Activated CD8-positive, alpha-beta memory T cell treated with anti-CD3 and anti-CD28 coated beads for 48 hours (primary cell): Measurements from ENCODE around the gene SEMA5B.

Source experiments
- DNase-seq, 3 experiments: peaks; one replicate each; pipeline ENCODE4 v3.0.0-alpha.2; 2020; ENCODE audit warnings: low read depth in 2 of 3, low spot score in 2 of 3

The SEMA5B gene

DNA sequence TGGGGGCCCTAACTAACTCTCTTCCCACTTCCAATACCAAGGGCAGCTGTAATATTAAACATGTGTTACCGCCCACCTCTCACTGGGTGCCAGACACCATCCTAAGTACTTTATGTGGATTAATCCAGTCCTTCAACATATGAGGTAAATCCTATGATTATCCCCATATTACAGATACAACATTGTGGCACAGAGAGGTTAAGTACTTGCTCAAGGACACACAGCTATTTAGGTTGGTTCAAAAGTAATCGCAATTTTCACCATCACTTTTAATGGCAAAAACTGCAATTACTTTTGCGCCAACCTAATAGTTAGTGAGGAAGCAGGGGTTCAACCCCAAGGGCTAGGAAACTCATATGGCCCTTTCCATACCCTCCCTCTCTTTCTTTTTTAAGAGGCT is 100.8 kb downstream of the SEMA5B start:
- DNase-seq, result no peak

DNA sequence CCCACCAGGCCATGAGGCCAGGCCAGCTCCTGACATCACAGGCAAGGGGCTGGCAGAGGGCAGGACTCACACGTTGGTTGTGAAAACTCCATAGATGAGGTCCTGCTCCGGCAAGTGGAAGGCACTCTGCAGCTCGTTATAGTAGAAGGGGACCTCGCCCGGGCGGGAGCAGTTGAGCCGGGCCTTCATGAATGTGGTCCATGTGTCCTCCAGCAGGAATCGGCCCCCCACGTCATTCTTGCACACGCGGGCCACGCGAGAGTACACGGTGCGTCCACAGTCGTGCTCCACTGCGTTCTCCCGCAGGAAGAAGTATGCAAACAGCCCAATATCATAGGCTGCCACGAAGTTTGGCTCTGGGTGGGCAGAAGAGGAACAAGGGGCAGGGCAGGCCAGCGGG is 101.2 kb downstream of the SEMA5B start:
- DNase-seq, result no peak

DNA sequence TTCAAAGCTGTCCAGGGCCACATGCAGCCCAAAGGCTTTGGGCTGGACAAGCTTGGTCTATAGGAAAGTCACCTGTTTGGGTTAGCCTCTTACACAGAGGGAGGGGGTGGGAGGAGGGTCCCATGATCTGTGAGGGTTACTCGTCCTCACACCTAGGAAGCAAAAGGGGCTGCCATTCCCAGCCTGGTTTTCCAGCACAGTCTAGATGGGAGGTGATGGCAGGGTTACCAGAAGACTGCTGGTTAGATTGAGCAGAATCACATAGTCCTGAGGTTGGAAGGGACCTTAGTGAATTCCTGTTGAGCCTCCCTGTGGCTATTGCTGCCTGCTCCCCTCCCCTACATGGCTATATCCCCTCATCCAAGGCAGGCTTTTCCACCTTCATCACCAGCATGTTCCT is 101.8 kb downstream of the SEMA5B start:
- DNase-seq, result no peak

DNA sequence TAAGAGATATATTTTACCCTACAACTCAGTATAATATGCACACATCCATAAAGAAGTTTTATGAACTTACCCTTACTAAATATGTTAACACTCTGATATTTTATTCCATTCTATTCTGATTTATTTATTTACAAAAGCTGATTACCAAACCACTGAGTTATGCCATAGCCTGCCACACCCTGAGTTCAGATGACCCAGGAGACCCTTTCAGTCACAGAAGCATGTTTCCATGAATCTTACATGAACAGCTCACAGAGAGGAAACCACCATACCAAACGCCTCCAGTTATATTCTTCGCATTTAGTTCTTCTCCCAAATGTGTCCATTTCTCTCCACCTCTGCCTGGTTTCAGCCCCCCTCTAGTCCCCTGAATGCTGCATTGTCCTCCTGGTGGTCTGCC is 103.5 kb downstream of the SEMA5B start:
- no peak for DNase-seq

DNA sequence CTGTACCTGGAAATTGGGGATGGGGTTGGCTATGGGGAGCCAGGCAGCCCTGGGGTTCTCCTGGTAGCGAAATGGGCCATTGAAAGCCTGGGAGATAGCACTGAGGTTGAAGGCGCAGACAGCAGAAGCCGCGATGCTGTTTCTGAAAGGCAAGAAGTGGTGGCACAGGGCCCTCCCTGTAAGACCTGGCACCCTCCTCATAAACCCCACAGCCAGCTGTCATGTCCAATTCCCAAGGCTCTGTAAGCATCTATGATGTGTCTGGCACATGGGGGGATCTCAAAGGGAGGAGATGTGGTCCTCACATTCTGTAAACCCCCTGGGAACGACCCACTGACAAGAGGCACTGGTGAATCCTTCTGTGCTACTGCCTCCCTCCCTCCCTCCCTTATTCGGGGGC is 104.0 kb downstream of the SEMA5B start:
- DNase-seq, result no peak

DNA sequence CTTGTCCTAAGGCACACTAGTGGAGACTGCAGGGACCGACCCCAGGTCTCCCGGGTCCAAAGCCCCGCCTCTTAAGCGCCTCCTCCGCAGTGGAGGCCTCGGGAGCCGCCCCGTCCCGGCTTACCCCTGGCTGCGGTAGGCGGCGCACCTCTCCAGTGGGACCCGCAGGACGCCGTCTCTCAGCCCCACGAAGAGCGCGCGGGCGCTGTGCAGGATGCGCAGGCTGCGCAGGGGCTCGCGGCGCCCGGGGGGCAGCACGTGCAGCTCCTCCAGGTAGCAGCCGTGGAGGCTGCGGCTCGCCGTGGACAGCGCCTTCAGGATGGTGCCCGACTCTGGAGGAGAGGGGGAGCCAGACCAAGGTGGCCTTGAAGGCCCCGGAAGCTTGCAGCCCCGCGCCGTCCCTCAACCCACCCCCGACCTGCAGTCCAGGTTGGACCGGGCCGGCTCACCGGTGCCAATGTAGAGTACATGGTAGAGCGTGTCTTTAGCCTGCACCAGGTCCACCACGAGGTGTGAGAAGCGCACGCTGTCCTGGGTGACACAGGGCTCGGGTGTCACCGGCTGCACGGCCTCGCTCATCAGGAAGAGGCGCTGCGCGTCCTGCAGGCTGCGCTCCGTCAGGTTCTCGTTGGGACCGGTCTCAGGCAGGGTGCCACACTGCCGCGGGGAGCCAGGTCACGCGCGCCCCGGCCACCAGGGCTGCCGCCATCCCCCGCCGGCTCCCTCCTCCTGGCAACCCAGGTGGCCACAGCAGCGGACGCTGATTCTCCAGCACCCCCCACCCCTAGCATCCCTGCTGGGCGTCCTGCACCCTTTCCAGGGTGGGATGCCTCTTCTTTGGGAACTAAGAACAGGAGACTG is 105.5 kb downstream of the SEMA5B start:
- peak in 1 of 3 experiments; percentile 20 for DNase-seq

DNA sequence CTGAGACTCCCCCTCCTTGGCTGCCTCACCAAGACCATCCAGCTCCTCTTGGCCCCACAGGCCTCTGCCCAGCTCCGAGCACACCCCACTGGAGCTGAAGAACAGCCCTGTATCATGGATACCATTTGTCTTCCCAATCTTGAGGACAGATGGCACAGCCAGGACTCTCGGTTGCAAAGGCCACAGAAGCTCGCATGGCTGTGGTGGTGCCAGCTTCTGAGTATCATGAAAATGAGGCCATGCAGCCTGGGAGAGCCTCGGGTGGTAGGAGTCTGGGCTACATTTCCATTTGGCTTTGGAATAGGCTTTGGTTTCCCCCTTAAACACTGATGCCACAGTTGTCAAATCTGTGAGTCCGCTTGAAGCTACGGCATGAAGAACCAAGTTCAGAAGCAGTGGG is 106.6 kb downstream of the SEMA5B start:
- no peak for DNase-seq

DNA sequence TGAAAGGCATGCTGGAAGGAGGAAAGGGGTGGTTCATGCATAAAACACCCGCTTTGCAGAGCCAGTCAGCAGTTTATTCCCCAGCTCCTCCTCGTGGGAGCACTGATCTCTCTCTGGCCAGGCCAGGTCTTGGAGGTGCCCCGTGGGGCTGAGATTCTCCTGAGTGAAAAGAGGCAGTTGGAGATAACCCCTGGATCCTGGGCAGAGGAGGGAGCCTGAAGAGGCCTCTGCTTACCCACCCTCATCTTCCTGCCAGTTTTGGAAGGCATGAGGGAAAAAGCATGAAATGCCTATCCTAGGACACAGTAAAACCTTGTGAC is 108.3 kb downstream of the SEMA5B start:
- no peak for DNase-seq

DNA sequence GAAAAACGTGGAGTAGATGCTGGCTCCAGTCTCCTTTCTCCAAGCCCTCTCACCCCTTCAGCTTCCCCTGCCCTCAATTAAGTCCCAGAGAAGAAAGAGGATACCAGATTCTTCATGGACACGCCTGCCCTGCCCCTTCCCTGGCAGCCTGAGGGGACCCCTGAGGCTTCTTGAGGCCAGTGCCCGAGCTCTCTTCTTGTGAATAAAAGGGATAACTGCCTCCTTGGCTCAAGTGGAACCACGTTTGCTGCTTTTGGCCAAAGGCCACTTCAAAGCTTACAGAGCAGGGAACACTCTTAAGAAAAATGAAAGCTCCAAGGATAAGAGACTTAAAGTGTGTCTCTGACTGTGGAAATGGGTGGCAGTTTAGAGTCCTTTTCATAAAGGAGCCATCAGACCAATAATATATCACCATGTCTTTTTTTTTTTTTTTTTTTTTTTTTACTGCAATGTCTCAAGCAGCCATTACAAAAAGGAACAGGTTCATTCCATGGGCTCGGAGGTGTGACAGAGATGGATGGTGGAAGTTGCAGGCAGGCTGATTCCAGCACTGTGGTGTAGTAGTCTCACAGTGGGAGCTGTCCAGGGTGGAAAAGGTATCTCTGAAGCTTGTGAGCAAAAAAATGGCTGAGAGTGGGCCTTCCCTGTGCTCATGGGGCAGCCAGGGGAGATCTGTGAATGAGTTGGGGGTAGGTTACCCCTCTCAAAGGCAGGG is 108.8 kb downstream of the SEMA5B start:
- DNase-seq, result no peak

DNA sequence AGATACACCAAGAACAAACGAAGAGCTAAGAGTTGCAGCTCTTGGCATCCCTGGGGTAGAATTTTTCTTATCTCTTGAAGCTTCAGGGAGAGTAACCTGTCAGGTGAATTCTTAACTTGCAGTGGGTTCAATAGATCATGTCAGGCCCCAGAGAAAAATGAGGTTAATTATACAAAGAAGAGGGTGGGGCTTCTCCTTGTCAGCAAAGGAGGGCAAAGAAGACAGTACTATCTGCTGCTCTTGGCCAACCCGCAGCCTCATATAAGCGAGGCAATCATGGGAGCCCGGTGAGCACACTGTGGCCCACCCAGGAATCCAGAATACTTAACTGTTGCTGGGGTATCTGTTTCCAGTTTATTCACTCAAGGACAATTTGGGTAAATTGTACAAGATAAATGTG is 110.2 kb downstream of the SEMA5B start:
- DNase-seq, result no peak

DNA sequence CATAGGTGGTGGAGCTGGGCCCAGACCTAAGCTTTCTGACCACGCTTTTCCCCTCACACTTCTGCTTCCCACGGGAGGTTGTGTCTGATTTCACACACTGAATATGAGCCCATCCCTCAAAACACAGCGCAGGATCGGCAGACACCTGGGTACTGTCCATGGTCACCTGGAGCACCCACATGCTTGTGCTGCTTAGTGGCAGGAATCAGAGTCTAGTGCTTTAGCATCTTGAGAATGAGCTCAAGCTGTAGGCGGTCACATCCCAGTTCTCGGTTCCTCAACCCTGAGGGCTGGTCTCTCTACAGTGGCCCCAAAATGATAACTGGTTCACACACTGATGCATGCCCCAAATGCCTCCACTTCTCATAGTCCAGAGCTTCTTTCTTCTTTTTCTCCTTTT is 111.0 kb downstream of the SEMA5B start:
- no peak for DNase-seq

DNA sequence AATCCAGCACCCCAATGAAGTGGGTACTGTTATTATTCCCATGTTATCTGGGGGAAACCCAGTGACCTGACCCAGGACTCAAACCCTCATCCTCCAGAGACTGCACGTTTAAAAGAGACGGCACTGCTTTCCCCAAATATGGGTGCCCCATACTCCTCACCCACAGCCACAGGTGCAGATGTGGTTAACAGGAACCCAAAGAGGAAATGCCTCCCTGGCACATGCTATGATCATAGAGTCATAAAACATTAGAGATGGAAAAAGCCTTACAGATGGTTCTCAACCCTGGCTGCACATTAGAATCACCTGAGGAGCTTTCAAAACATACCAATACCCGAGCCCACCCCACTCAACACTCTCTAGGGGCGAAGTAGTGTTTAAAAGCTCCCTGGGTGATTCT is 111.5 kb downstream of the SEMA5B start:
- DNase-seq, result no peak

DNA sequence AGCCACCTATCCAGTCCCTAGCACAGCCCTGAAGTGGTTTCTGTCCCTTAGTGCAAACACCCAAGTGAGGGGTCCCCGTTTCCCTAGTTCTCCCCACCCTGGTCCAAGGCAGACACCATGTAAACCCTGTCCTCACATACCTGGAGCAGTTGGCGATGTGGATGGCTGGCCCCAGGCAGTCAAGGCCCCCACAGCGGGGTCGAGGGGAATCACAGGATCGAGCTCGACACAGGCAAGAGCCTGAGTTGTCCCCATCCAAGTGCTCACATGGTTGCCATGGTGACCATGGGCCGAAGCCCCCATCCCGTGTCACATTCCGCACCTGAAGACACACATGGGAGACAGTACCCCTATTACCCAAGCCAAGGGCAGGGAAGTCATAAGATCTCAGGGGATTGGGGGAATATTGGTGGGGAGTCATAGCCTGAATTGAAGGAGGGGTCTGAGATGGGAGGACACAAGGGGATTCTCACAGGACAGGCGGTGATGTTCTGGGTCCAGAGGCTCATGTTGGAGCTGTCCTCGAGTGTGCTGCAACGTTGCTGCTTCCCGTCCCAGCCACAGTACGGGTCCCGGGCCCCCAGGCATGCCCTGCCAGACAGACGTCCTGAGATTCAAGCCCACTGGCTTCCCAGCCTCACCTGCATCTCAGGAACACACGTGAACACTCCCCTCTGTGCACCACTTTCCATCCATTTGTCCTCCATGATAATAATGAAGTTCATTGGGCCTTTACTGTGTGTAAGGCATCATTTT is 112.1 kb downstream of the SEMA5B start:
- DNase-seq, result no peak

DNA sequence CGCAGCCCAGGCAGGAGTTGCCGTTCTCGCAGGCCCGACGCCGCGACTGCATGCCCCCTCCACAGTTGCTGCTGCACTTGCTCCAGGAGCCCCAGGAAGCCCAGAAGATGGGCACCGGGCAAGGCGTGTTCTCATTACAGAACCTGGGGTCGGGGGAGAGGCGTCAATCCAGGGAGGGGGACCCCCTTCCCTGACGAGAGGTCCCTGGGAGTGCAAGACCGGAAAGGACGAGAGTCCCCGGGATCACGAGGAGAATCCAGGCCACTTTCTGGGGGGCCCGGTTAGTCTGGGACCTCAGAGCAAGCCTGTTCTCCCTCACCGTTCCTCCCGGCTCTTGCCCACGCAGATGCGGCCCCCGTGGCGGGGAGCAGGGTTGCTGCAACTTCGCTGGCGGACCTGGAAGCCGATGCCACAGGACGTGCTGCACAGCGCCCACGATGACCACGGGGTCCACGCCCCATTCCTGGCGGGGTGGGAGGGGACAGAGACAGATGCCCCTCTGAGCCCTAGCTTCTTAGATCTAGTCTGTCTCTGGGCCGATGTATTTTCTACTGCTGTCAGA is 113.9 kb downstream of the SEMA5B start:
- no peak for DNase-seq

DNA sequence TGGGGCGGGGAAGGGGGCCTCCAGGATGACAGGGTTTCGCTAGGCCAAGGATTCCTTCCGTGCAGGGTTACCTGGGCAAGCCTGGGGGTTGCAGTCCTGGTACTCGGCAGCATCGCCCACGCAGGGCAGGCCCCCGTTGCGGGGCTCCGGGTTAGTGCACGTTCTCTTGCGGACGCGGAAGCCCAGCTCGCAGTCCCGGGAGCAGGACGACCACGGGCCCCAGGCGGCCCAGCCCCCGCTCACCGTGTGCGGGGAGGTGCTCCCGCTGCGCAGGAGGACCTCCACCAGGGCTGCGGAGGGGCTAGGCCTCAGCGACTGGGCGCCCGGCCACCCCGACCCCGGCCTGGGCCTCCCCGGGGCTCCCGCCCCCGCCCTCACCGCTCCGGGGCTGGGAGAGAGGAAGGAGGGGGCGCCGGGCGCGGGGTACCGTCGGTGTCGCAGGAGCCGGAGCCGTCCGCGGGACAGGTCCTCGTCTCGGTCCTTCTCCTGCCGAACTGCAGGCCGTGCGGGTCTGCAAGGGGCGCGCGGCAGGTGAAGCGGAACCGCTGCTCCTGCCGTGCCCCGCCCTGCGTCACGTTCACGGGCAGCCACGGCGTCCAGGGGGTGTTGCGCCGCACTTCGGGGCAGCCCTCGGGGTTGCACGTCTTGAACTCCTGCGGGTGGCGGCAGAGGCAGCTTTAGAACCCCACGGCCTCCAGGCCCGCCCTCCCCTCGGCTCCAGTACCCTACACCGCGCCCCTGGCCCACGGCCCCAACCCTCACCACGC is 114.6 kb downstream of the SEMA5B start:
- DNase-seq, result no peak

DNA sequence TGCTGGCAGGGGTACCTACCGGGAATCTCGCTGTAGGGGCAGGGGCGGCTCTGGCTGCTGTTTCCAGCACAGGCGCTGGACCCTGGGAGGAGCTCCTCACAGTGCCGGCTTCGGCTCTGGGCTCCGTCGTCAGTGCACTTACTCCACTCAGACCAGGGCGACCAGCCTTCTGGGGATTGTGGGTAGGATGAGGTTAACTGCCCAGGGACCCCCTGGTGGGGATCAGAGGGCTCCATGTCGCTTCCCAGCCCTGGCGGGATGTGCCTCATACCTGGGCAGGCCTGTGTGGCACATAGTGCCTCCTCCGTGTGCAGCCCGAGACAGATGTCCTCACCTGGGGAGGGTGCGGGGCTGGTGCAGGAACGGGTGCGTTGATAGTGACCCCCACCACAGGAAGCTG is 115.7 kb downstream of the SEMA5B start:
- DNase-seq, result no peak

DNA sequence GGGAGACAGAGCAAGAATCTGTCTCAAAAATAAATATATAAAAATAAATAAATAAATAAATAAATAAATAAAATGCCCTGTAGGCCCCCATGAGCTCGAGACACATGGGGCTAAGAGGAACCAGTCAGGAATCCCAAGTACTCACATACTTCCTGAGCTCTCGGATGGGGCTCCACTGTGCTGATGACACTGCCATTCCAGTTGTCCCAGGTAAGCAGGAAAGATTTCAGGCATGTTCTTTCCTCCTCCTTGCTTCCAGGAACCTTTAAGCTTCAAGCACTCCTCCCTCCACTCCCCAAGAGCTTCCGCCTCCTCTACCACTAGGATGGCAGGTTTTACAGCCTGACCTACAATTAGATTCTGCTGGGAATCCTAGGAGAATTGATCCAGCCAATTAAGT is 119.3 kb downstream of the SEMA5B start:
- no peak for DNase-seq

DNA sequence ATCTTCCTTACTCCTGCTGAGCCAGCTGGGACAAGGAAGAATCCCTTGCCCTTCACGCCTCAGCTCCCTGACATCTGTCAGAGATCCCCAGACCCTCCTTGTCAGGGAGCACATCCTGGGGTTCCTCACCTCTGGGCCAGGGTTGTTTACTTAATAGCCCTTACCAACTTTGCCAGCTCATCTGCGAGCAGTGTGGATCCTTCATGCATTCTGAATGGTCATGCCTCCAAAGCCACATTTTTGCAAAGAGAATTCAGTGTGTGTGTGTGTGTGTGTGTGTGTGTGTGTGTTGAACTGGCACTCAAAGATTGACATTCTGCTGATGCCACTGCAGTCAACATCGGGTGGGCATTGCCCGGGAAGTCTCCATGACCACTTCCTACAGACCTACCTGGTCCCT is 120.1 kb downstream of the SEMA5B start:
- DNase-seq, result no peak

DNA sequence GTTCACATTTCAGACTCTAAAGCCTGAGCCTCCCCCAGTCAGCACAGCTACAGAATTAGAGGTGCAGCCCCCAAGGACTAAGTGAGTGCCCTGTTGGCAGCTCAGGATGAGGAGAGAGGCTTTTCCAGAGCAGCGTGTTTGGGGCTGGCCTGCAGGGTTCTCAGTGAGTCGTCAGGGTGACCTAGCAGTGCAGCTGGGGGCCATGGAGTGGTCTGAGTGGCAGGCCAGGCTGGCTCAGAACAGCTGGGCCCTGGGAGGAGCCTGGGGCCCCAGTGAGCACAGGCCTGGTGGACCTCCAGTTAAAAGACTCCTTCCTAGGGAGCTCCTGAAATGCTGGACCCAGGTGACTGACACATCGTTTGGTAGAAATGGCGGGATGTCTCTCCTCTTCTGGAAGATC is 124.4 kb downstream of the SEMA5B start:
- DNase-seq, result no peak

DNA sequence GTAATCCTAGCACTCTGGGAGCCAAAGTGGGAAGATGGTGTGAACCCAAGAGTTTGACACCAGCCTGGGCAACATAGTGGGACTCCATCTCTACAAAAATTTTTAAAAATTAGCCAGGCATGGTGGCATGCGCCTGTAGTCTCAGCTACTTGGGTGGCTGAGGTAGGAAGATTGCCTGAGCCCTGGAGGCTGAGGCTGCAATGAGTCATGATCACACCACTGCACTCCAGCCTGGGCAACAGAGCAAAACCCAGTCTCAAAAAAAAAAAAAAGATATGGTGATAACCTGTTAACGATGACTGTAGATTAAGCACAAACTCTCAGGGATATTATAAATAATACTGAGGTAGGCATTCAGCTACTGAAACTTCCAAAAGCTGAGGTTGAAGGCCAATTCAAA is 125.2 kb downstream of the SEMA5B start:
- DNase-seq, result no peak

DNA sequence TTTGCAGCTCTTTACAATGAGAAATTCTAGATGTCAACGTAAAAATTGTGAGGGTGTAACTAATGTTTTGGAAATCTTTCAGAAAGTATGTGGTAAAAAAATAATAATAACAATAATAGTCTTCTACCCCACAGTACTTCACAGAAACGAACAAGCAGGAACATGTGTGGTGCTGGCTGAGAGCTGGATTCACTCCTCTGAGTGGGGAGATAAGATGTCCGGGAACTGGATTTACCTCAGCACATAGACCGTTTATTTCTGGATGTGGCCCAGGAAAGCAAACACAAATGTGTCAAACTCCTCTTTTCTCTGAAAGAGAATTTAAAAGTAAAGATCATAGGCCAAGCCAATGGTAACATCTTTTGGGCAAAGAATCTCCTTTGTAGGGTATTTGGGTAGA is 129.3 kb downstream of the SEMA5B start:
- DNase-seq, result no peak
